SK-N-SH (cell line): ENCODE measurements around the gene AUTS2. TPM values are rescaled to one million over a fixed set of nuclear protein-coding genes. Genes with fewer than 3 reads are reported as not detected.

Source experiments
- CTCF ChIA-PET: fragments of 300-600, 350-600 bp; formaldehyde crosslinking; extraction: SDS; loops from one replicate; lab custom pipeline; 2021; lab: Yijun Ruan, JAX
- POLR2A ChIA-PET: fragments of 350-600 bp; sonication (Branson Sonifier 250); formaldehyde crosslinking; extraction: SDS; loops from one replicate; lab custom pipeline; 2020; ENCODE audit warnings: antibody characterized with exemption, inconsistent platforms; lab: Yijun Ruan, JAX
- DNase-seq: peaks from one replicate; pipeline ENCODE4 v3.0.0; 2012
- H2AFZ ChIP-seq: fragments of 200-600 bp; sonication (generic); 2 replicates; pipeline ENCODE4 v1.8.1; 2016; ENCODE audit warnings: antibody characterized with exemption, mild to moderate bottlenecking, low read depth
- H3F3A ChIP-seq: fragments of 200-600 bp; sonication (generic); replicated peaks from 2 replicates; pipeline ENCODE3; 2016; ENCODE audit warnings: antibody characterized with exemption, mild to moderate bottlenecking; ENCODE audit not compliant: insufficient read depth
- H3K27ac ChIP-seq, 2 experiments: fragments of 200-500 bp in 1 of 2; fragments of 200-600 bp in 1 of 2; sonication (Bioruptor generic) in 1 of 2; sonication (generic), shearing (Covaris generic) in 1 of 2; 2 replicates each; pipeline versions ENCODE4 v1.5.1 to v1.6.1; 2014 to 2016; ENCODE audit warnings: low read depth in 2 of 2, inconsistent platforms in 1 of 2, low read length in 1 of 2, mild to moderate bottlenecking in 1 of 2, mixed read lengths in 1 of 2
- H3K27me3 ChIP-seq: fragments of 200-600 bp; sonication (generic), shearing (Covaris generic); 2 replicates; pipeline ENCODE4 v1.6.1; 2016; ENCODE audit warnings: mixed run types; ENCODE audit not compliant: insufficient read depth
- H3K36me3 ChIP-seq, 2 experiments: fragments of 200-500 bp in 1 of 2; fragments of 200-600 bp in 1 of 2; sonication (Bioruptor generic) in 1 of 2; sonication (generic) in 1 of 2; replicated peaks in 1 of 2; 2 replicates each; pipeline versions ENCODE3 to v1.5.1; 2014 to 2016; ENCODE audit warnings: low read length in 1 of 2, mild to moderate bottlenecking in 1 of 2; ENCODE audit not compliant: insufficient read depth in 2 of 2, control insufficient read depth in 1 of 2
- H3K4me1 ChIP-seq, 2 experiments: fragments of 200-500 bp in 1 of 2; fragments of 200-600 bp in 1 of 2; sonication (Bioruptor generic) in 1 of 2; sonication (generic), shearing (Covaris generic) in 1 of 2; 2 replicates each; pipeline versions ENCODE4 v1.5.1 to v1.6.1; 2014 to 2016; ENCODE audit warnings: low read depth in 1 of 2, low read length in 1 of 2, mixed run types in 1 of 2; ENCODE audit not compliant: insufficient read depth in 2 of 2, control insufficient read depth in 1 of 2
- H3K4me2 ChIP-seq: fragments of 200-600 bp; sonication (generic), shearing (Covaris generic); 2 replicates; pipeline ENCODE4 v1.6.1; 2017; ENCODE audit warnings: mixed run types
- H3K4me3 ChIP-seq, 2 experiments: fragments of 200-500 bp in 1 of 2; fragments of 200-600 bp in 1 of 2; sonication (Bioruptor generic) in 1 of 2; sonication (generic), shearing (Covaris generic) in 1 of 2; 2 replicates each; pipeline versions ENCODE4 v1.5.1 to v1.8.1; 2014 to 2016; ENCODE audit warnings: low read depth in 2 of 2, inconsistent platforms in 1 of 2, low read length in 1 of 2, mild to moderate bottlenecking in 1 of 2, mixed read lengths in 1 of 2, moderate library complexity in 1 of 2
- H3K79me2 ChIP-seq: fragments of 200-600 bp; sonication (generic); 2 replicates; pipeline ENCODE4 v1.8.1; 2017; ENCODE audit warnings: mild to moderate bottlenecking; ENCODE audit not compliant: insufficient read depth
- H3K9ac ChIP-seq: fragments of 200-600 bp; sonication (generic); 2 replicates; pipeline ENCODE4 v1.6.1; 2017; ENCODE audit warnings: mixed run types
- H3K9me2 ChIP-seq: fragments of 200-600 bp; sonication (generic); 2 replicates; pipeline ENCODE4 v1.6.1; 2017; ENCODE audit warnings: mixed run types
- H3K9me3 ChIP-seq: fragments of 200-600 bp; sonication (generic); 2 replicates; pipeline ENCODE4 v1.6.1; 2017; ENCODE audit warnings: mixed run types, mild to moderate bottlenecking, moderate library complexity
- H4K20me1 ChIP-seq: fragments of 200-600 bp; sonication (generic); 2 replicates; pipeline ENCODE4 v1.6.1; 2017; ENCODE audit warnings: mild to moderate bottlenecking, mixed run types; ENCODE audit not compliant: insufficient read depth
- CHD2 ChIP-seq: fragments of 150-350 bp; IDR thresholded peaks from 2 replicates; pipeline ENCODE4 v1.6.1; 2018; ENCODE audit warnings: low read length; ENCODE audit not compliant: partially characterized antibody
- FOXM1 ChIP-seq: IDR thresholded peaks from 2 replicates; pipeline ENCODE4 v1.4.0; 2012; ENCODE audit warnings: low read depth, mild to moderate bottlenecking
- POLR2AphosphoS5 ChIP-seq: IDR thresholded peaks from 2 replicates; pipeline ENCODE4 v1.6.1; 2012; ENCODE audit warnings: low read depth, low read length
- TCF12 ChIP-seq: IDR thresholded peaks from 2 replicates; pipeline ENCODE4 v1.4.0; 2012
- TEAD4 ChIP-seq: IDR thresholded peaks from 2 replicates; pipeline ENCODE4 v1.4.0; 2012; ENCODE audit warnings: mild to moderate bottlenecking, borderline replicate concordance; ENCODE audit not compliant: insufficient read depth
- WGBS: methylation state at CpG from one replicate; pipeline ENCODE4 v1.1.6; 2017; ENCODE audit warnings: low lambda C conversion rate; 5-methylcytosine and 5-hydroxymethylcytosine counted together
- polyA plus RNA-seq, 3 experiments: library from polyadenylated mRNA; depleted of rRNA; stranded (reverse); fragments of >200 nt; gene quantifications; 2 replicates each; pipeline ENCODE4 v1.2.3, GENCODE V29; 2012
- TF ChIP-seq, protein P1 (sequence below): IDR thresholded peaks from 2 replicates; pipeline ENCODE4 v1.4.0; 2012; ENCODE audit warnings: low read depth, borderline replicate concordance
- TF ChIP-seq, protein P2 (sequence below): IDR thresholded peaks from 2 replicates; pipeline ENCODE4; 2012
- TF ChIP-seq, protein P3 (sequence below): fragments of 200-600 bp; sonication (generic); IDR thresholded peaks from 2 replicates; pipeline ENCODE4 v1.6.1; 2017; ENCODE audit warnings: antibody characterized with exemption, mild to moderate bottlenecking, moderate library complexity

The AUTS2 gene
- polyA plus RNA-seq, 1 of the 3 experiments (the other 2 are of a cell fraction): 15.6 TPM

DNA sequence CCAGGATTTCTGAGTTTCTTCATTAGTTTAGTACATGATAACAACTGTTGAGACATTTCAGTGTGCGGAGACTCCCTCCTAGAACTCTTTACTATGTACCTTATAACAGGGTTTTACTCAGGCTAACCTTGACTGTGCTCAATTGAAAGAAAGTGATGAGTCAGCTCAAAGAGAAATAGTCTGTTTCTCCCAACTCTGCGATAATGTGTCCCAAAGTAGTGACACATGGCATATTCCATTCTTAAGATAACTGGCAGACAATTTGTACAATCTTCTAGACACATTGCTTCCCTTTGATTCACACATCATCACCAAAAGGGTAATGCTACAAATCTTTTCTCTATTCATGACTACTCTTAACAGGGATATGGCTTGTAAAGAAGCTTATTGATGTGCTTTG is 645.2 kb downstream of the AUTS2 start:
- no peak overlapping the region for H3K27ac ChIP-seq
- no peak overlapping the region for H3K9ac ChIP-seq
- 0 out of 2 replicates have a peak, but pooled peaks cover 2% of the 10 kb centered on the region for H3K9me3 ChIP-seq
- ChIA-PET POLR2A (no interaction called here), CTCF (no interaction called here)
- WGBS: 90% methylated on average over 2 of the region's 2 CpGs
- H3F3A ChIP-seq: no peaks in the 10 kb centered on the region
- H3K4me2 ChIP-seq: no peak overlapping the region
- TF ChIP-seq, protein P1, sequence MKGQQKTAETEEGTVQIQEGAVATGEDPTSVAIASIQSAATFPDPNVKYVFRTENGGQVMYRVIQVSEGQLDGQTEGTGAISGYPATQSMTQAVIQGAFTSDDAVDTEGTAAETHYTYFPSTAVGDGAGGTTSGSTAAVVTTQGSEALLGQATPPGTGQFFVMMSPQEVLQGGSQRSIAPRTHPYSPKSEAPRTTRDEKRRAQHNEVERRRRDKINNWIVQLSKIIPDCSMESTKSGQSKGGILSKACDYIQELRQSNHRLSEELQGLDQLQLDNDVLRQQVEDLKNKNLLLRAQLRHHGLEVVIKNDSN: no peak
- no peak for TF ChIP-seq TEAD4
- H3K4me1 ChIP-seq: peaks cover 0 to under 1% of the 10 kb centered on the region in 2 experiments; a peak in 1 of 4 replicates
- no peaks in the 10 kb centered on the region for H3K79me2 ChIP-seq
- no peaks in the 10 kb centered on the region for H3K27me3 ChIP-seq
- no peak overlapping the region for H3K4me3 ChIP-seq
- no peaks in the 10 kb centered on the region for H3K36me3 ChIP-seq
- no peak overlapping the region for H2AFZ ChIP-seq
- no peaks in the 10 kb centered on the region for H3K9me2 ChIP-seq
- H4K20me1 ChIP-seq: no peaks in the 10 kb centered on the region
- no peak for DNase-seq

DNA sequence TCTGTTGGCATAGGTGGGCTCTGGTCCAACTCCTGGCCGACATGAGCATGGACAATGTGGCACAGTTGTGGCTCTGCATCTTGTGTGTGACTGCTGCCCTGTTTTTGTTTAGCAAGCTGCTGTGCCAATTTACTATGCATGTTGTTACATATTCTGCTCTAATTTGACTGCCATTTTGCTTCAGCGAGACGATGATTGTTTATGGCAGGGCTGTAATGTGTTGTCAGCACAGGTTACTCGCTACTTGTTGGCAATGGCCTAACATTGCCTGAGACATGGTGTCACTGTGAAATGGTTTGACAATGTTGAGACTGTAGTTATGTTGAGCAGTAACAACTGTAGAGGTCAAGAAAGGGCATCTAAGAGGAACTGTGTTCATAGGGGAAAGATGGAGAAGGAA is 659.6 kb downstream of the AUTS2 start:
- no peaks in the 10 kb centered on the region for H3K79me2 ChIP-seq
- no peaks in the 10 kb centered on the region for H4K20me1 ChIP-seq
- CTCF ChIA-PET: interaction anchor here (0.9 to 1.1 kb wide), 2 partner anchors 17 to 248 kb away, joined by 3 to 4 read pairs; no protein-coding TSS in a partner anchor
- 92% methylated on average over 4 of the region's 4 CpGs for WGBS
- no peak overlapping the region for H2AFZ ChIP-seq
- no peaks in the 10 kb centered on the region for H3K27me3 ChIP-seq
- no peaks in the 10 kb centered on the region for H3K9me3 ChIP-seq
- H3K9ac ChIP-seq: no peak overlapping the region
- peaks cover 0 to 2% of the 10 kb centered on the region in 2 experiments; a peak in 1 of 4 replicates for H3K4me1 ChIP-seq
- no peak for DNase-seq
- no peak overlapping the region for H3K4me3 ChIP-seq
- H3K9me2 ChIP-seq: no peaks in the 10 kb centered on the region
- TF ChIP-seq, protein P2, sequence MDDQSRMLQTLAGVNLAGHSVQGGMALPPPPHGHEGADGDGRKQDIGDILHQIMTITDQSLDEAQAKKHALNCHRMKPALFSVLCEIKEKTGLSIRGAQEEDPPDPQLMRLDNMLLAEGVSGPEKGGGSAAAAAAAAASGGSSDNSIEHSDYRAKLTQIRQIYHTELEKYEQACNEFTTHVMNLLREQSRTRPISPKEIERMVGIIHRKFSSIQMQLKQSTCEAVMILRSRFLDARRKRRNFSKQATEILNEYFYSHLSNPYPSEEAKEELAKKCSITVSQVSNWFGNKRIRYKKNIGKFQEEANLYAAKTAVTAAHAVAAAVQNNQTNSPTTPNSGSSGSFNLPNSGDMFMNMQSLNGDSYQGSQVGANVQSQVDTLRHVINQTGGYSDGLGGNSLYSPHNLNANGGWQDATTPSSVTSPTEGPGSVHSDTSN: no peak
- TF ChIP-seq FOXM1: no peak
- TF ChIP-seq, protein P3, sequence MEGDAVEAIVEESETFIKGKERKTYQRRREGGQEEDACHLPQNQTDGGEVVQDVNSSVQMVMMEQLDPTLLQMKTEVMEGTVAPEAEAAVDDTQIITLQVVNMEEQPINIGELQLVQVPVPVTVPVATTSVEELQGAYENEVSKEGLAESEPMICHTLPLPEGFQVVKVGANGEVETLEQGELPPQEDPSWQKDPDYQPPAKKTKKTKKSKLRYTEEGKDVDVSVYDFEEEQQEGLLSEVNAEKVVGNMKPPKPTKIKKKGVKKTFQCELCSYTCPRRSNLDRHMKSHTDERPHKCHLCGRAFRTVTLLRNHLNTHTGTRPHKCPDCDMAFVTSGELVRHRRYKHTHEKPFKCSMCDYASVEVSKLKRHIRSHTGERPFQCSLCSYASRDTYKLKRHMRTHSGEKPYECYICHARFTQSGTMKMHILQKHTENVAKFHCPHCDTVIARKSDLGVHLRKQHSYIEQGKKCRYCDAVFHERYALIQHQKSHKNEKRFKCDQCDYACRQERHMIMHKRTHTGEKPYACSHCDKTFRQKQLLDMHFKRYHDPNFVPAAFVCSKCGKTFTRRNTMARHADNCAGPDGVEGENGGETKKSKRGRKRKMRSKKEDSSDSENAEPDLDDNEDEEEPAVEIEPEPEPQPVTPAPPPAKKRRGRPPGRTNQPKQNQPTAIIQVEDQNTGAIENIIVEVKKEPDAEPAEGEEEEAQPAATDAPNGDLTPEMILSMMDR: no peak
- no peak for TF ChIP-seq TCF12
- TF ChIP-seq POLR2AphosphoS5: no peak
- TF ChIP-seq CHD2: no peak
- TF ChIP-seq, all 33 proteins: peak for 0
- POLR2A ChIA-PET: no interaction called here
- Histone ChIP-seq H3K27ac (no peak overlapping the region), H3K36me3 (no peaks in the 10 kb centered on the region), H3F3A (no peaks in the 10 kb centered on the region), H3K4me2 (no peak overlapping the region)
